Measurements from ENCODE around the gene CDH24. TPM values are rescaled to one million over a fixed set of nuclear protein-coding genes. Genes with fewer than 3 reads are reported as not detected.

The CDH24 gene, protein sequence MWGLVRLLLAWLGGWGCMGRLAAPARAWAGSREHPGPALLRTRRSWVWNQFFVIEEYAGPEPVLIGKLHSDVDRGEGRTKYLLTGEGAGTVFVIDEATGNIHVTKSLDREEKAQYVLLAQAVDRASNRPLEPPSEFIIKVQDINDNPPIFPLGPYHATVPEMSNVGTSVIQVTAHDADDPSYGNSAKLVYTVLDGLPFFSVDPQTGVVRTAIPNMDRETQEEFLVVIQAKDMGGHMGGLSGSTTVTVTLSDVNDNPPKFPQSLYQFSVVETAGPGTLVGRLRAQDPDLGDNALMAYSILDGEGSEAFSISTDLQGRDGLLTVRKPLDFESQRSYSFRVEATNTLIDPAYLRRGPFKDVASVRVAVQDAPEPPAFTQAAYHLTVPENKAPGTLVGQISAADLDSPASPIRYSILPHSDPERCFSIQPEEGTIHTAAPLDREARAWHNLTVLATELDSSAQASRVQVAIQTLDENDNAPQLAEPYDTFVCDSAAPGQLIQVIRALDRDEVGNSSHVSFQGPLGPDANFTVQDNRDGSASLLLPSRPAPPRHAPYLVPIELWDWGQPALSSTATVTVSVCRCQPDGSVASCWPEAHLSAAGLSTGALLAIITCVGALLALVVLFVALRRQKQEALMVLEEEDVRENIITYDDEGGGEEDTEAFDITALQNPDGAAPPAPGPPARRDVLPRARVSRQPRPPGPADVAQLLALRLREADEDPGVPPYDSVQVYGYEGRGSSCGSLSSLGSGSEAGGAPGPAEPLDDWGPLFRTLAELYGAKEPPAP
- polyA plus RNA-seq (2012; ENCODE audit: insufficient read depth, insufficient read length, low read depth): 135 TPM

DNA sequence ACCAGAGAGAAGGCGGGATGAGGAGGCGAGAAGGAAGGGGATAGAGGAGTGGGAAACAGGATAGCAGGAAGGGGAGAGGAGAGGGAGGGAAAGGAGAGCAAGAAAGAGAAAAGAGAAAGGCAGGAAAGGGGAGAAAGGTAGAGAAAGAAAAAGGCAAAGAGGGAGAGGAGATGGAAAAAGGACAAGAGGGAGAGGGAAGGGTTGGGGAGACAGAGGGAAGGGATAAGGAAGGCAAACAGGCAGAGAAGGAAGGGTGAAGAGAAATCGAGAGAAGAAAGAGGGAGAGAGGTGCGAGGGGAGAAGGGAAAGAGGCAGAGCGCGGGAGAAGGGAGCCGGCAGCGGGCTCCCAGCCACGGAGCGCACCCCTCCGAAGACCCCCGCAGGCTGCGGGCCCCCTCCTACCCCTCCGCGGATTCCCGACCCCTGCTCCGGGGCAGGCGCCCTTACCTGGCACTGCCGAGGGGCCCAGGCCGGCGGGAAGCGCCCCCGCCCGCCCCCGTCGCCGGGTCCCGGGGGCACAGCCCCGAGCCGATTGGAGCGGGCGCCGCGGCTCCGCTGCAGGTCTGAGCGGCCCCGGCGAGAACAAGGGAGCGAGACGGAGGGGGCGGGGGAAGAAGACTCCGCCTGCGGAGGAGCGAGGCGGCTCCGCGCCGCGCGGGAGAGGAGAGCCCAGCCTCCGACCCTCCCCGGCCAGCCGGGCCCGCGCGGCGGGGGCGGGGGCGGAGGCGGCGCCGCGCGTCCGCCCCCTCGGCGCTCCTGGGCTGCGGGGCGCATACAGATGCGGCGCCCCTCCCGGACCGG is at the start of gene CDH24:
TSS of gene CDH24 (minus strand) at position 565 of the 801 bp plus-strand sequence. CDS start 1,787 bp downstream, outside the sequence.
- Histone ChIP-seq H3K27me3 (no peaks in the 10 kb centered on the region), H3K36me3 (peaks cover 54% of the 10 kb centered on the region), H3K4me1 (peaks cover 11% of the 10 kb centered on the region), H3K9me3 (no peaks in the 10 kb centered on the region), H3K4me3 (ENCODE audit: low read depth, low read length) (peak within 1 kb of the TSS; percentile 79)
- DNase-seq: peak; percentile 88
- TF ChIP-seq, protein P1, sequence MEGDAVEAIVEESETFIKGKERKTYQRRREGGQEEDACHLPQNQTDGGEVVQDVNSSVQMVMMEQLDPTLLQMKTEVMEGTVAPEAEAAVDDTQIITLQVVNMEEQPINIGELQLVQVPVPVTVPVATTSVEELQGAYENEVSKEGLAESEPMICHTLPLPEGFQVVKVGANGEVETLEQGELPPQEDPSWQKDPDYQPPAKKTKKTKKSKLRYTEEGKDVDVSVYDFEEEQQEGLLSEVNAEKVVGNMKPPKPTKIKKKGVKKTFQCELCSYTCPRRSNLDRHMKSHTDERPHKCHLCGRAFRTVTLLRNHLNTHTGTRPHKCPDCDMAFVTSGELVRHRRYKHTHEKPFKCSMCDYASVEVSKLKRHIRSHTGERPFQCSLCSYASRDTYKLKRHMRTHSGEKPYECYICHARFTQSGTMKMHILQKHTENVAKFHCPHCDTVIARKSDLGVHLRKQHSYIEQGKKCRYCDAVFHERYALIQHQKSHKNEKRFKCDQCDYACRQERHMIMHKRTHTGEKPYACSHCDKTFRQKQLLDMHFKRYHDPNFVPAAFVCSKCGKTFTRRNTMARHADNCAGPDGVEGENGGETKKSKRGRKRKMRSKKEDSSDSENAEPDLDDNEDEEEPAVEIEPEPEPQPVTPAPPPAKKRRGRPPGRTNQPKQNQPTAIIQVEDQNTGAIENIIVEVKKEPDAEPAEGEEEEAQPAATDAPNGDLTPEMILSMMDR (IDR thresholded peaks at IDR 0.05; ENCODE audit: low read depth, low read length): no peak

DNA sequence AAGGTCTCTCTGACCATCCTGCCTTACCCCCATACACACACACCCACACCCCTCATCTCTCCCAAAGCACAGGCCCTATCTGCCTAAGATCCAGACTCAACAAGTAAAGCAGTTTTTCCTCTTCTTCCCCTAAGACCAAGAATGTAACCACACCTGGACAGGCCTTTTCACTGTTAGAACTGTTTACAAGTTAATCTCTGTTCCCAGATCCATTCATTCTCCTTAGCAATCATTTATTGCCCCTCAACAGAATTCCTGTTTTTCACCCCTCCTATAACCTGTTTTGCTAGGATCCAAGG is 49.4 kb upstream of the CDH24 start:
- Histone ChIP-seq H3K9me3 (0 out of 2 replicates have a peak, but pooled peaks cover 2% of the 10 kb centered on the region), H3K4me3 (ENCODE audit: low read depth, low read length) (no peak overlapping the region)
- TF ChIP-seq, protein P1 (IDR thresholded peaks at IDR 0.05; ENCODE audit: low read depth, low read length): no peak

DNA sequence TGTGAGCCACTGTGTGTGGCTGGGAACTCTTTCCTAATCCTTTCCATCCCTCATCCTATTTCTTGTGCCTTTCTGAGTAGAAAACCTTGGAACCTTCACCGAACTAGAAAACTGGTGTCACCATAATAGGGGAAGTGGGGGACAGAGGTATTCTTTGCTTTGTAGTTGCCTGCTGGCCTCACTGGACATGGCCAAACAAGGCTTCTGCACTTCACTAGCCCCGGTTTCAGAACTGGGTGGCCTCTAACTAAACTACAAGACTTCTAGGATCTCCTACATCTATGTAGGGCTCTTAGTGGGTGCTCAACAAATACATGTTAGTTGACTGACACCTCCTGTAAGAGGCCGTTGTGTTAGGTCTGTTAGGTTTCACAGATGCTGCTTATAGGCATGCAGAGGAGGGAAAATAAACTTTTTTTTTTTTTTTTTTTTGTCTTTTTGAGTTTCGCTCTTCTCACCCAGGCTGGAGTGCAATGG is 48.1 kb upstream of the CDH24 start:
- TF ChIP-seq, protein P1 (IDR thresholded peaks at IDR 0.05; ENCODE audit: low read depth, low read length): no peak
- no peaks in the 10 kb centered on the region for H3K4me1 ChIP-seq
- H3K36me3 ChIP-seq: no peaks in the 10 kb centered on the region

More for the DNA sequence above, 49.4 kb upstream of the CDH24 start:
- Histone ChIP-seq H3K36me3 (no peaks in the 10 kb centered on the region), H3K27me3 (peaks cover 43% of the 10 kb centered on the region), H3K4me1 (no peaks in the 10 kb centered on the region)
- no peak for DNase-seq

DNA sequence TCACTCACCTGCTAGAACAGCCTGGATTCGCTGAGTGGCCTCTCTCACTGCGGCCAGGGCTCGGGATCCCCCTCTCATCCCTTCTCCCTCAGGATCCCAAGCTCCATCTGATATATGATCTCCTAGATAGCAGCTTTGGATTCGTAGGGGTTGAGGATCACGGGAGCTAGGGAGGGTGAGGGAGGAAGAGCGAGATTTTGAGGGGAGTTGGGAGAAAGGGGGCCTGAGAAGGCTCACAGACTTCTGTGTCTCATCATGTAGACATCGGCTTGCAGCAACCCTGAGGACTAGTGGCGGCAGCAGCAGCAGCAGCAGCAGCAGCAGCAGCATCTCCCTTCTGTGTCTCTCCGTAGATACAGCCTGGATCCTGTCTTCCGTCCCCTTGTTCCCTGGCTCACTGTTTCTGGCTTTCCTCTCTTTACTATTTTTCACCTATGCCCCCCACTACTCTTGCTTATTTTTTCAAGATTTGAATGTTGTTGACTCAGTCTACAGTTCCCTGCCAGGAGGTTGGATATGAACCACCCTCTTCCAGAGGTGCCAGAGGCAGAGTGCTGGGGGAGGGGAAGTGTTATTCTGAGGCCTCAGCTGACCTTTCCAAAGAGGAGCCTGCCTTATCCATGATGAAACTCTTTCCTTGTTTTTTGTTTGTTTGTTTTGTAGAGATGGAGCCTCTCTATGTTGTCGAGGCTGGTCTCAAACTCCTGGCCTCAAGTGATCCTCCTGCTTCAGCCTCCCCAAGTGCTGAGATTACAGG is 47.4 kb upstream of the CDH24 start, which contains the start of gene CIROP:
TSS of gene CIROP (minus strand) at position 399 of the 757 bp plus-strand sequence. CDS start at position 330, 69 bp downstream.
- Histone ChIP-seq H3K36me3 (no peaks in the 10 kb centered on the region), H3K9me3 (no peaks in the 10 kb centered on the region), H3K27me3 (peaks cover 24% of the 10 kb centered on the region), H3K4me1 (no peaks in the 10 kb centered on the region), H3K4me3 (ENCODE audit: low read depth, low read length) (no peak within 1 kb of the TSS)
- no peak for DNase-seq
- TF ChIP-seq, protein P1 (IDR thresholded peaks at IDR 0.05; ENCODE audit: low read depth, low read length): no peak

More for the DNA sequence above, 48.1 kb upstream of the CDH24 start:
- DNase-seq: no peak
- H3K9me3 ChIP-seq: no peaks in the 10 kb centered on the region
- no peak overlapping the region for H3K4me3 ChIP-seq (ENCODE audit: low read depth, low read length)
- peaks cover 30% of the 10 kb centered on the region for H3K27me3 ChIP-seq

DNA sequence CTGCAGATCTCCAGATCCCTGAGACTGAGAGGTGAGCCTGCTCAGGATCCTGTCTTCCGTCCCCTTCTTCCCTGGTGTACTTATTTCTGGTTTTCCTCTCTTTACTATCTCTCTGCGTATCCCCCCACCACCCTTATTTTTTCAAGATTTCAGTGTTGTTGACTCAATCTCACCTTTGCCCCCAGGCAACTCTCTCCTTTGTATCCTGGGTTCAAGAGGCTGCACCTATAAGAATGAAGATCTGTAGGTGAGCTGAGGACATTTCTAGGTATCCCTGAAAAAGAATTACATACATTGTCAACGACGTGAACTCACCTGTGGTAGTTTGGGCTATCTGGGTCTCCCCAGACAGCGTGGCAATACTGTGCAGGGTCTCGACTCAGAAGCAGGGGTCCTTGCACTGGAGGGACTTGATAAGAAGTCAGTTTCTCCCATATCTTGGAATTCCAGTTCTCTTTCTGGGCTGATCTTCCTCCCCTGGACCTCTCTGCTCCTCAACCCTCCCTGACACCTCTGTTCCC is 46.8 kb upstream of the CDH24 start:
- Histone ChIP-seq H3K9me3 (no peaks in the 10 kb centered on the region), H3K4me3 (ENCODE audit: low read depth, low read length) (no peak overlapping the region), H3K36me3 (no peaks in the 10 kb centered on the region), H3K27me3 (peaks cover 18% of the 10 kb centered on the region), H3K4me1 (no peaks in the 10 kb centered on the region)
- no peak for DNase-seq
- TF ChIP-seq, protein P1 (IDR thresholded peaks at IDR 0.05; ENCODE audit: low read depth, low read length): no peak

Data from BE2C (cell line).